ENCODE measurements around the gene DNM3.

The DNM3 gene

DNA sequence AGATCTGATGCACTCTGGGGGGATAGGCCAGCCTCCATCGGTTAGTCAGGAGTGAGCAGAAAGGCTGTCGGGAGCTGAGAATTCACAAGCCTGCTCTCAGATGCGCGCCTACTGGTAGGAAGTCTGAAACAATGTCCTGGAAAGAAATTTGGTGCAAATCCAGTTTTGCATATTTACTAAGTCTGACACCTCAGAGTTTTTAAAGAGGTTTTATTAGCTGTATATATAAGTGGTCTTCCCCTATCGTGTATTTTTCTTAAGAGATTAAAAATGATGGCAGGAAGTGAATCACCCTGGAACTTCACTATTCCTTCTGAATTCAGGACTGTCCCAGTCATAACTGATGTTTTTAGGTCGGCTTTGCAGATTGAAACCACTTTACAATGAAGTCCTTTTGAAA, 479.4 kb downstream of the DNM3 start:
- ATAC-seq (no peak), DNase-seq (no peak)
- Mint-ChIP-seq H3K27me3 (no peaks in the 10 kb centered on the region), H3K4me3 (no peak overlapping the region), H3K9me3 (peaks cover 0 to under 1% of the 10 kb centered on the region in 2 donors), H3K27ac (no peak overlapping the region), H3K4me1 (no peaks in the 10 kb centered on the region)

DNA sequence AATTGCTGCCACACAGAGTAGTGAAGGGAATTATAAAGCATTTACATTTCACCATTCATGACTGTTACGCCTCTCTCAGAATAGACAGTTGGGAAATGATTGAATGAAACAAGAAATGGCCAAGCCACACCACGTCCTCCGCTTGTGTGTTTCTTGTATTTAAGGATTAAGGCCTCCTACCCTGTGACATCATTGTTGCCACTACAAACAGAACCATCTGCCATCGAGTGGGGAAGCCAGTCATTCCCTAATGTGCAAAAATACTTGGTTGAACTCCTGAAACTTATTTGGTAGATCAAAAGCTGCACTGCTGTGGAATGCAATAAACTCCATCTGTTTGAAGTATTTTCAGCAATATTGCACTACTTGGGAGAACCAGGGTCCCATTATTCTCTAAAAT, 480.2 kb downstream of the DNM3 start:
- H3K4me3 Mint-ChIP-seq: no peak overlapping the region
- H3K27me3 Mint-ChIP-seq: no peaks in the 10 kb centered on the region
- DNase-seq (no peak), ATAC-seq (no peak)
- H3K9me3 Mint-ChIP-seq: no peaks in the 10 kb centered on the region
- H3K27ac Mint-ChIP-seq: no peak overlapping the region
- no peaks in the 10 kb centered on the region for H3K4me1 Mint-ChIP-seq

DNA sequence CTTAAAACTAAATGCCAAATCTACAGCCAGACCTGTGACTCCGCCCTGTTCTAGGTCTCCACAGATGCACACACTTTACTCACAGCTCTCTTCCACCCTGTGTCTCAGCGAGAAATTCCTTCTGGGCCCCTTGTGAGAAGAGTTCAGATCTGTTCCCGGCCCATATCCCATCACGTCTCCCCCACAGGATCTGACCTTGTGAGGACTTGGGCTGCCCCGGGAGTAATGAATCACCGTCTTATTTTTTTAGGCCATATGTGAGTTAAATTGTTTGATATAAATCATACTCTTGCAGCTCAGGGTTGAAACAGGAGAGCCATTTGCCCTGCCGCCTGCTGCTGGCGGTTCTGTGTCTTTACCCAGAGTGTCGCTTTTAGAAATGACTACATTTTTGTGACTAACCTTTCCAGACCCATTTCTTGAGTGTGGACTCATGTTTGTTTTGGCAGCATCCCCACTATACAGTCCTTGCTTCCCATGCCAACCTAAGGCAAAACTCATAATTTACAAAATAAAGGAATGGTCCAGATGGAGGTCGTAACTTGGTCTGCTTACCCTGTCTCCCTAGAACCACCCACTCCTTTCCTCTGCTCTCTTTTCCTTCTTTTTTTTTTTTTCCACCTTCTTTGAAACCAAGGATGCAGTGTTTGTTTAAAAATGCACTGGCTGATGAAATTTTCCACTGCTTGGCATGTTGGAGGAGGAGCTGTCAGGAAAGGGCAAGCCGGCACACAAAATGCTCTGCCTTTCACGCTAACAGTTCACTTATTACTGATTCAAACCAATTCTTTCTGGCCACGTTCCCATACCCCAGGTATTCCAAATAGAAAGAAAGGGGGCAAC, 481.1 kb downstream of the DNM3 start:
- H3K9me3 Mint-ChIP-seq: no peaks in the 10 kb centered on the region
- no peak overlapping the region for H3K27ac Mint-ChIP-seq
- H3K27me3 Mint-ChIP-seq: no peaks in the 10 kb centered on the region
- ATAC-seq: no peak
- DNase-seq: no peak
- H3K4me3 Mint-ChIP-seq: no peak overlapping the region
- no peaks in the 10 kb centered on the region for H3K4me1 Mint-ChIP-seq

DNA sequence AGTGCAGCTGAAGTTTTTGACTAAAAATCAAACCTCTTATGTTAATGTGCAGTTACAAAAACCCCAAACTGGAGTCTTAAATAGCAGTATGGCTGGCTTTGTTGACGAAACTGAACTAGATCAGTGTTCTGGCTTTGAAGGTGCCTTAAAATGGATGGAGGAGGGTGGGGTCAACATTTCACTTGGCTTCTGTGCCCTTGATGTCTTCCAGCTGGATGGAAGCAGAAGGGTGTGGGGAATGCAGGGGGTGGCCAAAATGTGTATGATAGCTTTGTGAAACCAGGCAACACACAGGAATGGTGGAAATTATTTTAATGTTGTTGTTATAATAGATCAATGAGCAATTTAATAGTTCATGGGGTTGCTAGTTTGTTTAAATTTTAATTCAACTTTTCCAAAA, 482.4 kb downstream of the DNM3 start:
- no peak overlapping the region for H3K27ac Mint-ChIP-seq
- DNase-seq: no peak
- no peak overlapping the region for H3K4me3 Mint-ChIP-seq
- H3K9me3 Mint-ChIP-seq: peaks cover 0 to 6% of the 10 kb centered on the region in 2 donors
- no peak for ATAC-seq
- H3K4me1 Mint-ChIP-seq: no peaks in the 10 kb centered on the region
- no peaks in the 10 kb centered on the region for H3K27me3 Mint-ChIP-seq

GRCh38 chr1:172324086-172324485, 482.8 kb downstream of the DNM3 start:
- ATAC-seq: no peak
- H3K27ac Mint-ChIP-seq: no peak overlapping the region

DNA sequence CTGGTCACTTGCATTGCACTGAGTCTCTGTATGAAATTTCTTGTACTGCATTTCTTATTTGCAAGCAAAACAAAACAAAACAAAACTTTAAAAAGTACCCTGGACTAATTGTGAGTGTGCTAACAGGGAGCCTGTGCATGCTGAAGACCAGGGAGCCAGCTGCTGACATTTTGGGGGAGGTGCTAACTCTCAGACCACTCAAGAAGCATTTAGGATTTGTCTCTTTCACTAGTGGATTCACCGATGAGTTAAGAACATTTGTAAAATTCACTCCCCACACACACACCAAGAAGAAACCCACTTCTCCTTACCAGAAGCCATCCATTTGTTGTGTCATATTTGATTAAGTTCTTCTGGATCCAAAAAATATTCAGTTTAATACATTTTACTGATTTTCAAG, 483.5 kb downstream of the DNM3 start:
- DNase-seq: no peak
- Mint-ChIP-seq H3K4me3 (no peak overlapping the region), H3K9me3 (peaks cover 0 to 6% of the 10 kb centered on the region in 2 donors), H3K4me1 (no peaks in the 10 kb centered on the region), H3K27ac (no peak overlapping the region), H3K27me3 (no peaks in the 10 kb centered on the region)
- no peak for ATAC-seq

More at GRCh38 chr1:172324086-172324485, 482.8 kb downstream of the DNM3 start:
- no peak for DNase-seq
- Mint-ChIP-seq H3K9me3 (peaks cover 0 to 6% of the 10 kb centered on the region in 2 donors), H3K4me3 (no peak overlapping the region), H3K27me3 (no peaks in the 10 kb centered on the region), H3K4me1 (no peaks in the 10 kb centered on the region)

DNA sequence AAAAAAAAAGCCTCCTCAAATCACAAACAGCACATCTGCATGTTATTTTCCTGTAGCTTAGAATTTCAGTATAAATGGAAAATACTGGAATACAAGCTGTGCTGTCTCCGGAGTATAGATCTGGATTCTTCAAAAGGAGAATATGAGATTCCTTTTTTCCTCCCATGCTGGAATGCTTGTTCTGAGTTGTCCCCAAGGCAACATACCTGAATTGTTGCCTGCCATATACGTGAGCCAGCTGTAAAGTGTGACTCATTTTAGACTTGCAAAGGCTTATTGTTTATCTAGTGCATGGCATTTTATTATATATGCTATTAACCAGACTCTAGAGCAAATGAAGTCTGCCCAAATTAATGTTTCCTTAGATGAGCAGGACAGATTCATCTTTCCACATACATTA, 484.2 kb downstream of the DNM3 start:
- DNase-seq: no peak
- H3K27me3 Mint-ChIP-seq: no peaks in the 10 kb centered on the region

DNA sequence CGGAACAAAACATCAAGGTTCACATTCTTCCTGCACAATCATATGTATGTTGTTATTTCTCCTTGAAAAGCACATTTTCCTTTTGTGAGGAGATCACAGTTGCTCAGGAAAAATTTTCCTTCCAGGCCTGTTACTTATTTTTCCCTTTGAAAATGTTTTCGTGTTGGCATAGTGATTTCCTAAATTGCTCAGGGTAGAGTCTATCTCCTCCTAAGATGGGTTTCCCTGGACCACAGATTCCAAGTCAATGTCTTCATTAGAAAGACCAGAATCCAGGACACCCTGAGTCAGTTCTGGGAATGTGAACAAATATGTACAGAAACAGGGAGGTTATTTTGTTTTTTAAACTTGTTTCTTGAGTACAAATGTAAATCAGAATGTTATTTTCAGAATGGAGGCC, 484.8 kb downstream of the DNM3 start:
- Mint-ChIP-seq H3K4me3 (no peak overlapping the region), H3K4me1 (no peaks in the 10 kb centered on the region), H3K27ac (no peak overlapping the region), H3K27me3 (no peaks in the 10 kb centered on the region), H3K9me3 (peaks cover 0 to 6% of the 10 kb centered on the region in 2 donors)
- ATAC-seq (no peak), DNase-seq (no peak)

More for the DNA sequence above, 484.2 kb downstream of the DNM3 start:
- Mint-ChIP-seq H3K27ac (no peak overlapping the region), H3K4me1 (no peaks in the 10 kb centered on the region), H3K4me3 (no peak overlapping the region), H3K9me3 (peaks cover 0 to 6% of the 10 kb centered on the region in 2 donors)
- no peak for ATAC-seq

GRCh38 chr1:172328266-172328665, 487.0 kb downstream of the DNM3 start:
- Mint-ChIP-seq H3K4me3 (no peak overlapping the region), H3K27ac (no peak overlapping the region), H3K27me3 (no peaks in the 10 kb centered on the region), H3K9me3 (peaks cover 0 to 6% of the 10 kb centered on the region in 2 donors), H3K4me1 (no peaks in the 10 kb centered on the region)
- no peak for ATAC-seq
- no peak for DNase-seq

- H3K9me3 Mint-ChIP-seq: peaks cover 0 to 6% of the 10 kb centered on the region in 2 donors
- DNase-seq: no peak
- no peak overlapping the region for H3K27ac Mint-ChIP-seq
- no peak overlapping the region for H3K4me3 Mint-ChIP-seq
- no peaks in the 10 kb centered on the region for H3K4me1 Mint-ChIP-seq
- no peak for ATAC-seq
- H3K27me3 Mint-ChIP-seq: no peaks in the 10 kb centered on the region
These were observed 490.9 kb downstream of the DNM3 start for GRCh38 chr1:172332230-172332629.

GRCh38 chr1:172335377-172335776, 494.1 kb downstream of the DNM3 start:
- DNase-seq: no peak
- Mint-ChIP-seq H3K27ac (no peak overlapping the region), H3K4me3 (no peak overlapping the region), H3K27me3 (no peaks in the 10 kb centered on the region), H3K4me1 (peaks cover 24% of the 10 kb centered on the region), H3K9me3 (peaks cover 0 to 6% of the 10 kb centered on the region in 2 donors)
- ATAC-seq: no peak

DNA sequence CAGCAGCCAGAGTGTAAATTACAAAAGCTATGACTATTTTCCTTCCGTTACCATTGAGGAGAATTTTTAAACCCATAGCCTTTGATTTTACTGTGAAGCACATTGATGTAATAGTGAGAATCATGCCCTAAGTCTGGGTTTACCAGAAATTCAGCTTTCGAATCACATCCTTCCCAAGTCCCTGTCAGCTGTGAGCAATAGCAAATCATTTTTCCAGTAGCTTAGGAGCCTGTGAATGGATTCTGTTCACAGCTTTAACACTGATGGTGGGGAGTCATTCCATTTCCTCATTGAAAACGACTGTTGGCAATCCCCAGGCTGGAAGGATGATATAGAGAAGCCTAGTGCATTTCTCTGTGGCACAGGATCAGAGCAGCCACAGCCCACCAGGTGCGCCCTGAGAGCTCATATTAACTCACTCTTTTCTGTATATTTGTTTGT, 497.0 kb downstream of the DNM3 start:
- DNase-seq (peak; percentile 39 to 76), ATAC-seq (peak; percentile 94)
- Mint-ChIP-seq H3K4me1 (peaks cover 44% of the 10 kb centered on the region), H3K27me3 (no peaks in the 10 kb centered on the region), H3K27ac (peak overlapping the region in 1 of 2 donors; percentile 69), H3K9me3 (peaks cover 0 to 6% of the 10 kb centered on the region in 2 donors), H3K4me3 (no peak overlapping the region)

GRCh38 chr1:172339842-172340241, 498.5 kb downstream of the DNM3 start:
- peaks cover 0 to 6% of the 10 kb centered on the region in 2 donors for H3K9me3 Mint-ChIP-seq
- H3K4me1 Mint-ChIP-seq: peaks cover 57% of the 10 kb centered on the region
- no peak overlapping the region for H3K27ac Mint-ChIP-seq
- DNase-seq (no peak), ATAC-seq (no peak)
- no peaks in the 10 kb centered on the region for H3K27me3 Mint-ChIP-seq
- H3K4me3 Mint-ChIP-seq: no peak overlapping the region

DNA sequence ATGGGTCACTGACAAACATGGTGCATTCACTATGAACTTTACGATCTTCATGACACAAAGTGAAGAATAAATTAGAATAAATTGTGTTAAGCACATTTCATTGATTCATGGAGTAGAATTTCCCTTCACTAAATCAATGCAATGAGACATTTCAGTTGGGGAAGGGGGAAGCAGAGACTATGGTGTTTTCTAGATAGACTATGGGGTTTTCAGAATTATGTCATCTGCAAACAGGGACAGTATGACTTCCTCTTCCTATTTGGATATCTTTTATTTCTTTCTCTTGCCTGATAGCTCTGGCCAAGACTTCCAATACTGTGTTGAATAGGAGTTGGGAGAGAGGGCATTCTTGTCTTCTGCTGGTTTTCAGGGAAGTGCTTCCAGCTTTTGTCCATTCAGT, 499.2 kb downstream of the DNM3 start:
- ATAC-seq (no peak), DNase-seq (no peak)
- Mint-ChIP-seq H3K27me3 (no peaks in the 10 kb centered on the region), H3K27ac (no peak overlapping the region), H3K9me3 (peaks cover 0 to 6% of the 10 kb centered on the region in 2 donors), H3K4me1 (peaks cover 57% of the 10 kb centered on the region), H3K4me3 (peak overlapping the region in 1 of 2 donors; percentile 20)

- H3K4me3 Mint-ChIP-seq: no peak overlapping the region
- no peak for DNase-seq
- H3K4me1 Mint-ChIP-seq: peaks cover 57% of the 10 kb centered on the region
- H3K27me3 Mint-ChIP-seq: no peaks in the 10 kb centered on the region
- peaks cover 6 to 8% of the 10 kb centered on the region in 2 donors for H3K9me3 Mint-ChIP-seq
- H3K27ac Mint-ChIP-seq: no peak overlapping the region
- no peak for ATAC-seq
These were observed 500.4 kb downstream of the DNM3 start for GRCh38 chr1:172341697-172342096.

GRCh38 chr1:172342584-172343239, 501.4 kb downstream of the DNM3 start:
- peaks cover 6 to 18% of the 10 kb centered on the region in 2 donors for H3K9me3 Mint-ChIP-seq
- no peak overlapping the region for H3K4me3 Mint-ChIP-seq
- no peaks in the 10 kb centered on the region for H3K27me3 Mint-ChIP-seq
- no peak overlapping the region for H3K27ac Mint-ChIP-seq
- DNase-seq (no peak), ATAC-seq (no peak)
- peaks cover 57% of the 10 kb centered on the region for H3K4me1 Mint-ChIP-seq

Measured in stimulated activated naive CD8-positive, alpha-beta T cell treated with anti-CD3 and anti-CD28 coated beads, Interleukin-15, amount 100 ng/mL, for 72 hours (primary cell).